Suprapubic skin (tissue), 4 donors: ENCODE results near the gene CDC25C.

ENCODE experiments used
- EP300 ChIP-seq: sonication (generic); formaldehyde crosslinking; IDR thresholded peaks from one replicate; pipeline ENCODE4 v1.6.1; 2017; ENCODE audit warnings: antibody characterized with exemption
- POLR2AphosphoS5 ChIP-seq, 3 donors: sonication (generic); formaldehyde crosslinking; IDR thresholded peaks; one replicate each; pipeline ENCODE4 v1.6.1; 2017; ENCODE audit warnings: antibody characterized with exemption in 3 of 3

DNA sequence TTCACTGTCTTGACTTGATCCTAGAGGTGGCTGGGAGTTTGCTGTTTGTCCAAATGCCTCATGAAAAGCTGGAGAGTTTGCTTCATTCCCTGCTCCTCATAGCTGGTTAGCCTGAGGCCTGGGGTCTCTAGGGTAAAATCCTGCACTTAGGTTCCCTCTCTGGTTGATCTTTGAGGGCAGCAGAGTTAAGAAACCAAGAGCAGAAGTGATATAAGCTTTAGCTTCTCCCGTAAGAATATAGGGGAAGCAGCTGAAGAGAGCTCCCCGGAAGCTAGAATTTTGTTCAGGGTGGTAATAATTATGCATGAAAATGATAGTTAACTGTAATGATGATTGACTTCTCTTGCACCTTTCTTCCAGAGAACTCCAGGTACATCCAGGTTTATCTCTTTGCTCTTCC is 7.9 kb upstream of the CDC25C start:
- no peak for TF ChIP-seq EP300
- no peak for TF ChIP-seq POLR2AphosphoS5 (IDR thresholded peaks at IDR 0.05)
